ENCODE measurements around the gene NR1H4. TPM values are rescaled to one million over a fixed set of nuclear protein-coding genes. Genes with fewer than 3 reads are reported as not detected.
"Not testable (repeated sequence)": the region's sequence is repeated elsewhere in the genome, so short reads cannot be mapped to it uniquely, and the experiment has no call there.

NR1H4 gene
- total RNA-seq, 1 experiment from 2014 or later, result not detected

DNA sequence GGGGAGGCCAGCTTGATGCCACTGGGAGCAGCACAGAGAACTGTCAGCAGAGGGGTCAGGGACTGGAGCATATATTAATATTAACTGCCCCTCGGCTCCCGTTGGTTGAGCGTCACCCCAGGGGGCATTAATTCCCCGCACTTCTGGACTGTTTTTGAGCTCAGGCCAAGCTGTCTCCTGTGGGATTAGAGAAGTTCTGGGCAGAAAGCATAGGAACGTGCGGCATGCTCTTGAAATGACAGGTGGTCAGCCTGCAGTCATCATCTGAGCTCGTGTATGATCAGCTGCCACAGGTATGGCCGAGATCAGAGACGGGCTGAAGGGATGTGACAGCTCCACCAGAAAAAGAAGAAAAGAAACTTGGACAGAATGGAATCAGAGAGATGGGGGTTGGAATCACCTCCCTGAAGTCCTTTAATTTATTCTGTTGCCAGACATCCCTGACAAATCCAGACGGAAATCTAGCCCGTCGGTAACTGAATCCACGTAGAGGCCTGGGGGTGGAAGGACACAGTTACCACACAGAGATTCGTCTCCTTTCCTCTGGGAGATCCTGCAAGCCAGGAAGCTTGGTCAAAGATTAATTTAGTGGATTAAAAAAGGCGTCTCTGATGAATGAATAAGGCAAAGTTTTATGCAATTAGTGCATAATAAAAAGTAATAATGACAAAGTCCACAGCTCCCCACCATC is 23.6 kb downstream of the NR1H4 start:
- ChIA-PET CTCF (no interaction called here), POLR2A (no interaction called here)
- BruUV-seq (replicated peaks), result no TSS peak
- Histone ChIP-seq H3K9me3 (no peaks in the 10 kb centered on the region), H3K4me3 (ENCODE audit: low read depth, low read length) (no peak overlapping the region), H3K27me3 (replicated peaks; ENCODE audit: control insufficient read depth, insufficient read depth, low read length) (no peaks in the 10 kb centered on the region), H3K4me1 (peaks cover 21% of the 10 kb centered on the region), H3K36me3 (ENCODE audit: control insufficient read depth, insufficient read depth, low read length) (no peaks in the 10 kb centered on the region)
- Mint-ChIP-seq H3K27ac (ENCODE audit: unreplicated experiment) (no peak overlapping the region), H3K4me1 (ENCODE audit: low read depth, unreplicated experiment) (peaks cover 11% of the 10 kb centered on the region), H3K27me3 (ENCODE audit: insufficient read depth, unreplicated experiment) (no peaks in the 10 kb centered on the region), H3K36me3 (ENCODE audit: insufficient read depth, unreplicated experiment) (no peaks in the 10 kb centered on the region), H3K4me3 (ENCODE audit: unreplicated experiment) (no peak overlapping the region), H3K9me3 (ENCODE audit: unreplicated experiment) (no peaks in the 10 kb centered on the region)
- intact Hi-C loops (cut with micrococcal nuclease; ENCODE audit: unreplicated experiment), result no loop called here
- TF ChIP-seq, protein P1, sequence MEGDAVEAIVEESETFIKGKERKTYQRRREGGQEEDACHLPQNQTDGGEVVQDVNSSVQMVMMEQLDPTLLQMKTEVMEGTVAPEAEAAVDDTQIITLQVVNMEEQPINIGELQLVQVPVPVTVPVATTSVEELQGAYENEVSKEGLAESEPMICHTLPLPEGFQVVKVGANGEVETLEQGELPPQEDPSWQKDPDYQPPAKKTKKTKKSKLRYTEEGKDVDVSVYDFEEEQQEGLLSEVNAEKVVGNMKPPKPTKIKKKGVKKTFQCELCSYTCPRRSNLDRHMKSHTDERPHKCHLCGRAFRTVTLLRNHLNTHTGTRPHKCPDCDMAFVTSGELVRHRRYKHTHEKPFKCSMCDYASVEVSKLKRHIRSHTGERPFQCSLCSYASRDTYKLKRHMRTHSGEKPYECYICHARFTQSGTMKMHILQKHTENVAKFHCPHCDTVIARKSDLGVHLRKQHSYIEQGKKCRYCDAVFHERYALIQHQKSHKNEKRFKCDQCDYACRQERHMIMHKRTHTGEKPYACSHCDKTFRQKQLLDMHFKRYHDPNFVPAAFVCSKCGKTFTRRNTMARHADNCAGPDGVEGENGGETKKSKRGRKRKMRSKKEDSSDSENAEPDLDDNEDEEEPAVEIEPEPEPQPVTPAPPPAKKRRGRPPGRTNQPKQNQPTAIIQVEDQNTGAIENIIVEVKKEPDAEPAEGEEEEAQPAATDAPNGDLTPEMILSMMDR (IDR thresholded peaks at IDR 0.05; ENCODE audit: insufficient read depth in 1 of 2, low read depth in 1 of 2, low read length in 1 of 2, severe bottlenecking in 1 of 2, unreplicated experiment in 1 of 2), result no peak
- no peak for DNase-seq

DNA sequence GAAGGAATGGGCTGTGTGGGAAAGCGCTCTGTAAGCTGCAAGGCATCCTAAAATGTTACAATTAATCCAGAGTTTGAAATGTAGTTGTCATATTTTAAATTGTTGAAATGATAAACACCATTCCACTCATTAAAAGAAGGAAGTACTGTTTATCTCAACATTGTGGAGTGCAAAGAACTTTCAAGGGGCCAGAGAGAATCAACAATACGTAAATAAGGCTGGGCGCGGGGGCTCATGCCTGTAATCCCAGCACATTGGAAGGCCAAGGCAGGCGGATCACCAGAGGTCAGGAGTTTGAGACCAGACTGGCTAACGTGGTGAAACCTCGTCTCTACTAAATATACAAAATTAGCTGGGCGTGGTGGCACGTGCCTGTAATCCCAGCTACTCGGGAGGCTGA is 24.5 kb downstream of the NR1H4 start:
- TF ChIP-seq, protein P1 (IDR thresholded peaks at IDR 0.05; ENCODE audit: insufficient read depth in 1 of 2, low read depth in 1 of 2, low read length in 1 of 2, severe bottlenecking in 1 of 2, unreplicated experiment in 1 of 2), result no peak
- intact Hi-C loops (cut with micrococcal nuclease; ENCODE audit: unreplicated experiment), result no loop called here
- Mint-ChIP-seq H3K27ac (ENCODE audit: unreplicated experiment) (no peak overlapping the region), H3K4me3 (ENCODE audit: unreplicated experiment) (no peak overlapping the region), H3K9me3 (ENCODE audit: unreplicated experiment) (no peaks in the 10 kb centered on the region), H3K4me1 (ENCODE audit: low read depth, unreplicated experiment) (peaks cover 11% of the 10 kb centered on the region), H3K27me3 (ENCODE audit: insufficient read depth, unreplicated experiment) (no peaks in the 10 kb centered on the region), H3K36me3 (ENCODE audit: insufficient read depth, unreplicated experiment) (no peaks in the 10 kb centered on the region)
- Histone ChIP-seq H3K4me1 (peaks cover 21% of the 10 kb centered on the region), H3K27me3 (replicated peaks; ENCODE audit: control insufficient read depth, insufficient read depth, low read length) (no peaks in the 10 kb centered on the region), H3K36me3 (ENCODE audit: control insufficient read depth, insufficient read depth, low read length) (no peaks in the 10 kb centered on the region), H3K4me3 (ENCODE audit: low read depth, low read length) (no peak overlapping the region), H3K9me3 (no peaks in the 10 kb centered on the region)
- BruUV-seq (replicated peaks), result no TSS peak
- POLR2A ChIA-PET, result no interaction called here
- CTCF ChIA-PET, result no interaction called here
- no peak for DNase-seq

DNA sequence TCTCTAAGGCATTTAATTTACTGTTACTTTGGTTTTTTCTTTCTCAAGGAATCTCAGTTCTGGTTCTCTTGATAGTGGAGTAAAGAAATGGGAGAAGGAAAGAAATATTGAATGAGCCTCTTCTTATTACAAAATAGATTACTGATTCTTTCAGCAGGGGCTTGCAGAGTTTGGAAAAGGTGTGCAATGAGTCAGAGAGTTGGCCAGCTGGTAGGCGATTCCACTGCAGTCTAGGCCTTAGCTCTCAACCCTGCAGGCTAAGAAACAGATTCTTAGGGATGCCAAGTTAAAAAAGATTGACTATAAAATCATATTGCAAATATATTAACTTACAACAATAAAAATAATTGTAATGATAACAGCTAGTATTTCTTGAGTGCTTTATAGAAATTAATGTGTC is 25.8 kb downstream of the NR1H4 start:
- Histone ChIP-seq H3K4me3 (ENCODE audit: low read depth, low read length) (no peak overlapping the region), H3K9me3 (no peaks in the 10 kb centered on the region), H3K4me1 (peaks cover 21% of the 10 kb centered on the region), H3K27me3 (replicated peaks; ENCODE audit: control insufficient read depth, insufficient read depth, low read length) (no peaks in the 10 kb centered on the region), H3K36me3 (ENCODE audit: control insufficient read depth, insufficient read depth, low read length) (no peaks in the 10 kb centered on the region)
- Mint-ChIP-seq H3K4me3 (ENCODE audit: unreplicated experiment) (no peak overlapping the region), H3K27ac (ENCODE audit: unreplicated experiment) (no peak overlapping the region), H3K4me1 (ENCODE audit: low read depth, unreplicated experiment) (peaks cover 11% of the 10 kb centered on the region), H3K36me3 (ENCODE audit: insufficient read depth, unreplicated experiment) (no peaks in the 10 kb centered on the region), H3K9me3 (ENCODE audit: unreplicated experiment) (no peaks in the 10 kb centered on the region), H3K27me3 (ENCODE audit: insufficient read depth, unreplicated experiment) (no peaks in the 10 kb centered on the region)
- POLR2A ChIA-PET, result interaction anchor here (1.0 kb wide), 1 partner anchor 74 kb away, joined by 3 read pairs; the partner anchor contains the start of gene GAS2L3
- no TSS peak for BruUV-seq (replicated peaks)
- no peak for DNase-seq
- intact Hi-C loops (cut with micrococcal nuclease; ENCODE audit: unreplicated experiment), result no loop called here
- CTCF ChIA-PET, result no interaction called here
- TF ChIP-seq, protein P1 (IDR thresholded peaks at IDR 0.05; ENCODE audit: insufficient read depth in 1 of 2, low read depth in 1 of 2, low read length in 1 of 2, severe bottlenecking in 1 of 2, unreplicated experiment in 1 of 2), result no peak

DNA sequence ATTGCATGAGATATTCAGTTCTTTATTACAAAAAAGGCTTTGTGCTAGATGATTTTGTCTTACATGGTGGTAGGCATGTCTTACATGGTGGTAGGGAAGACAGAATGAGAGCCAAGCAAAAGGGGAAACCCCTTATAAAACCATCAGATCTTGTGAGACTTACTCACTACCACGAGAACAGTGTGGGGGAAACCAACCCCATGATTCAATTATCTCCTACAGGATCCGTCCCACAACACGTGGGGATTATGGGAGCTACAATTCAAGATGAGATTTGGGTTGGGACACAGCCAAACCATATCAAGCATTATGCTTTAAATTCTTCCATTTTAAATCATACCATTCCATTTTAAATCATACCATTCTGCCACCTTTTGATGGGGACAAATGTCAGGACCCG is 29.1 kb downstream of the NR1H4 start:
- intact Hi-C loops (cut with micrococcal nuclease; ENCODE audit: unreplicated experiment); H3K9me3 Mint-ChIP-seq (ENCODE audit: unreplicated experiment); H3K36me3 ChIP-seq (ENCODE audit: control insufficient read depth, insufficient read depth, low read length); POLR2A ChIA-PET; H3K36me3 Mint-ChIP-seq (ENCODE audit: insufficient read depth, unreplicated experiment); H3K27me3 ChIP-seq (replicated peaks; ENCODE audit: control insufficient read depth, insufficient read depth, low read length); H3K27ac Mint-ChIP-seq (ENCODE audit: unreplicated experiment); H3K9me3 ChIP-seq; H3K4me3 Mint-ChIP-seq (ENCODE audit: unreplicated experiment); DNase-seq; H3K27me3 Mint-ChIP-seq (ENCODE audit: insufficient read depth, unreplicated experiment); BruUV-seq (replicated peaks); H3K4me3 ChIP-seq (ENCODE audit: low read depth, low read length); CTCF ChIA-PET: not testable (repeated sequence)
- H3K4me1 Mint-ChIP-seq (ENCODE audit: low read depth, unreplicated experiment), result peaks cover 11% of the 10 kb centered on the region
- H3K4me1 ChIP-seq, result peaks cover 21% of the 10 kb centered on the region

Data from Caco-2 (cell line).